DND-41 (cell line): Measurements from ENCODE around the gene SYNJ1.

ENCODE experiments used
- ATAC-seq: fragments of 200-7000 bp; cut with Tn5 transposase; 3 replicates; pipeline ENCODE4 v1.9.1; 2021; ENCODE audit warnings: low read depth; ENCODE audit not compliant: insufficient read depth
- DNase-seq: peaks from one replicate; pipeline ENCODE4 v3.0.0-alpha.2; 2020
- H2AFZ ChIP-seq: 2 replicates; pipeline ENCODE4 v1.6.0; 2012; ENCODE audit warnings: low read depth, low read length
- H3K27ac ChIP-seq: 2 replicates; pipeline ENCODE4 v1.5.1; 2012; ENCODE audit warnings: low read length, inconsistent platforms
- H3K27me3 ChIP-seq: fragments of 200-600 bp; sonication (generic); 2 replicates; pipeline ENCODE4 v1.6.0; 2012; ENCODE audit warnings: low read length, mild to moderate bottlenecking, inconsistent platforms; ENCODE audit not compliant: insufficient read depth, poor library complexity
- H3K36me3 ChIP-seq: 2 replicates; pipeline ENCODE4 v1.5.1; 2012; ENCODE audit warnings: low read length, inconsistent platforms; ENCODE audit not compliant: insufficient read depth
- H3K4me1 ChIP-seq: 2 replicates; pipeline ENCODE4 v1.5.1; 2012; ENCODE audit warnings: mild to moderate bottlenecking, low read length; ENCODE audit not compliant: insufficient read depth
- H3K4me2 ChIP-seq: 2 replicates; pipeline ENCODE4 v1.6.0; 2012; ENCODE audit warnings: mild to moderate bottlenecking, moderate library complexity, low read length, inconsistent platforms; ENCODE audit not compliant: insufficient read depth
- H3K4me3 ChIP-seq, 2 experiments: fragments of 200-600 bp in 1 of 2; shearing (Covaris generic) in 1 of 2; 2 replicates each; pipeline ENCODE4 v1.5.1; 2012 to 2016; ENCODE audit warnings: inconsistent platforms in 2 of 2, low read length in 2 of 2, mild to moderate bottlenecking in 2 of 2, low read depth in 1 of 2, moderate library complexity in 1 of 2
- H3K79me2 ChIP-seq: 2 replicates; pipeline ENCODE4 v1.6.0; 2012; ENCODE audit warnings: low read length, inconsistent platforms; ENCODE audit not compliant: insufficient read depth
- H3K9ac ChIP-seq: 2 replicates; pipeline ENCODE4 v1.6.0; 2012; ENCODE audit warnings: low read depth, mild to moderate bottlenecking, inconsistent platforms, low read length, moderate library complexity
- H3K9me3 ChIP-seq: 2 replicates; pipeline ENCODE4 v1.5.1; 2012; ENCODE audit warnings: low read length, moderate library complexity, mild to moderate bottlenecking, inconsistent platforms; ENCODE audit not compliant: insufficient read depth, severe bottlenecking
- H4K20me1 ChIP-seq: 2 replicates; pipeline ENCODE4 v1.6.0; 2012; ENCODE audit warnings: low read length; ENCODE audit not compliant: insufficient read depth
- EZH2 ChIP-seq: IDR thresholded peaks from 3 replicates; pipeline ENCODE4 v1.6.1; 2012; ENCODE audit warnings: borderline replicate concordance, low read depth, mild to moderate bottlenecking, moderate library complexity, low read length, inconsistent platforms; ENCODE audit not compliant: severe bottlenecking
- TF ChIP-seq, protein P1 (sequence below): IDR thresholded peaks from 2 replicates; pipeline ENCODE4 v1.5.1; 2012; ENCODE audit warnings: borderline replicate concordance, low read length, moderate library complexity, mild to moderate bottlenecking; ENCODE audit not compliant: poor library complexity, severe bottlenecking; ENCODE audit errors: extremely low read depth

The SYNJ1 gene

DNA sequence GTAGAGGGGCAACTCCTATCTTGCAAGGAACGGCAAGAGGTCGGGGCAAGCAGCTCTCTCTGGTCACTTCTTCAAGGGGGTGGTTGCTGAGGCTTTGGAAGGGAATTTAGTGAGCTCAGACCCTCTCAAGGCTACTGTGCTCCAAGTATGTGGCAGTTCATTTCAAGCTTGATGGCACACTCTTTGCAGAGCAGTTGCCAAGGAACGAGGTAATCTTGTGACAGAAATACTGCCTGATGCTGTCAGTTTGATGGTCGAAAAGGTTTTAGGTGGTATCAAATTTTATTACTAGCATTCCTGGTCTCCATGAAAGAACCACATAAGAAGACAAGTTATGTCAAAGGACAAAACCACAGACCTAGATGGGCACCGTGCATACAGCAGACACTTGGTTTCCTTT, 128.7 kb downstream of the SYNJ1 start:
- peaks cover 43% of the 10 kb centered on the region for H3K36me3 ChIP-seq
- no peaks in the 10 kb centered on the region for H3K27me3 ChIP-seq
- TF ChIP-seq EZH2 = no peak
- TF ChIP-seq, protein P1, sequence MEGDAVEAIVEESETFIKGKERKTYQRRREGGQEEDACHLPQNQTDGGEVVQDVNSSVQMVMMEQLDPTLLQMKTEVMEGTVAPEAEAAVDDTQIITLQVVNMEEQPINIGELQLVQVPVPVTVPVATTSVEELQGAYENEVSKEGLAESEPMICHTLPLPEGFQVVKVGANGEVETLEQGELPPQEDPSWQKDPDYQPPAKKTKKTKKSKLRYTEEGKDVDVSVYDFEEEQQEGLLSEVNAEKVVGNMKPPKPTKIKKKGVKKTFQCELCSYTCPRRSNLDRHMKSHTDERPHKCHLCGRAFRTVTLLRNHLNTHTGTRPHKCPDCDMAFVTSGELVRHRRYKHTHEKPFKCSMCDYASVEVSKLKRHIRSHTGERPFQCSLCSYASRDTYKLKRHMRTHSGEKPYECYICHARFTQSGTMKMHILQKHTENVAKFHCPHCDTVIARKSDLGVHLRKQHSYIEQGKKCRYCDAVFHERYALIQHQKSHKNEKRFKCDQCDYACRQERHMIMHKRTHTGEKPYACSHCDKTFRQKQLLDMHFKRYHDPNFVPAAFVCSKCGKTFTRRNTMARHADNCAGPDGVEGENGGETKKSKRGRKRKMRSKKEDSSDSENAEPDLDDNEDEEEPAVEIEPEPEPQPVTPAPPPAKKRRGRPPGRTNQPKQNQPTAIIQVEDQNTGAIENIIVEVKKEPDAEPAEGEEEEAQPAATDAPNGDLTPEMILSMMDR = no peak
- H3K4me3 ChIP-seq = no peak overlapping the region
- no peak overlapping the region for H3K9ac ChIP-seq
- no peaks in the 10 kb centered on the region for H3K4me1 ChIP-seq
- peaks cover 5% of the 10 kb centered on the region; the same call in 1 of the 2 replicates for H4K20me1 ChIP-seq
- DNase-seq (no peak), ATAC-seq (no peak)
- H3K4me2 ChIP-seq = no peak overlapping the region
- H3K9me3 ChIP-seq = no peaks in the 10 kb centered on the region
- no peaks in the 10 kb centered on the region for H3K79me2 ChIP-seq
- H3K27ac ChIP-seq = no peak overlapping the region
- no peak overlapping the region for H2AFZ ChIP-seq

DNA sequence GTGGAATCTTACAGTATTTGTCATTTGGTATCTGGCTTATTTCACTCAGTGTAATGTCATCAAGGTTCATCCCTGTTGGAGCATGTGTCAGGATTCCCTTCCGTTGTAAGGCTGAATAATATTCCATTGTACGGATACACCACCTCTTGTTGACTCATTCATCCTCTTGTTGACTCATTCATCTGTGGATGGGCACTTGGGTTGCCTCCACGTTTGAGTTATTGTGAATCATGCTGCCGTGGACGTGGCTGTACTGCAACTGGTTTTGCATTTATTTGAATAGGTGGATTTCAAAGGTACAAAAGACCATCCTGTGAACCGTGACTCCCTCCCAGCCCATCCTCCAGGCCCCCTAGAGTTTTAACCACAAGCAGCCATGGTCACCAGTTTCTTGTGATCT, 130.6 kb downstream of the SYNJ1 start:
- Histone ChIP-seq H3K27ac (no peak overlapping the region), H3K4me1 (no peaks in the 10 kb centered on the region)

DNA sequence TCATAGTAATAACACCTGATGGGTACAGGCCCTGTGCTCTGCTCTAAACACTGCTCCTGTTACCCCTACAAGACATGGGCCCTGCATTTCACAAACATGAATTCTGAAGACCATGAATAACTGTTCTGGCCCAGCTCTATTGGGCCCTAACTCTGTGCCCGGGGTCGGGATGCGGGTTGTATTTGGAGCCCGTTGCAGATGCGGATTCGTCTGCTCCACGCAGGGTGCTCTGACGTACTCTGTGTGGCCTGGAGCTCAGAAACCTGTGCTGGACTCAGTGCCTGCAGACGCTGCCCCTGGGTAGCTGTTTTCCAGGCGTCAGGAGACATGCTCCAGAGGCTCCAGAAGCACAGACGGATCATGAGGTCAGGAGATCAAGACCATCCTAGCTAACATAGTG, 132.4 kb downstream of the SYNJ1 start:
- Histone ChIP-seq H3K79me2 (no peaks in the 10 kb centered on the region), H3K27me3 (no peaks in the 10 kb centered on the region), H3K36me3 (peaks cover 13% of the 10 kb centered on the region), H3K9ac (no peak overlapping the region), H3K4me2 (no peak overlapping the region), H2AFZ (no peak overlapping the region), H3K4me3 (no peak overlapping the region), H4K20me1 (peaks cover 3% of the 10 kb centered on the region; the same call in 1 of the 2 replicates), H3K9me3 (no peaks in the 10 kb centered on the region), H3K4me1 (no peaks in the 10 kb centered on the region), H3K27ac (no peak overlapping the region)
- ATAC-seq (no peak), DNase-seq (no peak)
- TF ChIP-seq, protein P1 = no peak

More for the DNA sequence above, 130.6 kb downstream of the SYNJ1 start:
- Histone ChIP-seq H3K79me2 (no peaks in the 10 kb centered on the region), H3K36me3 (peaks cover 24% of the 10 kb centered on the region), H2AFZ (no peak overlapping the region), H3K4me2 (no peak overlapping the region), H4K20me1 (peaks cover 5% of the 10 kb centered on the region; the same call in 1 of the 2 replicates), H3K4me3 (no peak overlapping the region), H3K9ac (no peak overlapping the region), H3K27me3 (no peaks in the 10 kb centered on the region), H3K9me3 (no peaks in the 10 kb centered on the region)
- TF ChIP-seq EZH2 = no peak
- TF ChIP-seq, protein P1 = no peak
- ATAC-seq (no peak), DNase-seq (no peak)

DNA sequence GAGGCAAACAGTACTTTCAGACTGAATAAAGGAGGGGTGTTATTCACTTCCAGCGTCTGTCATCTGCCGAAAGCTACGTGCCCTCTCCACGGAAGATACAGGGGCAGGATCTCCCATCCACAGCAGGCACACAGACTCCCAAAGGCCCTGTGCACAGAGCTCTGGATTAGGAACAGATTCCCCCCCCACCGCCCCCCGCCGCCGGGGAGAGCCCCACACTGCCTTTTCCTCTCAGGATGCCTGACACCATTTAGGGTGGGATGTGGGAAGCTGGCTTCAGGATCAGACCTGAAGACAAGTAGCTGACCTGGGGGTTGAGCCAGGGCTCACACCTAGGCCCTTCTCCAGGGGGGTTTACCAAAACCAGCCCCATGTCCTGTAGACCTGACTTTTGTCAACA, 134.1 kb downstream of the SYNJ1 start:
- Histone ChIP-seq H3K9ac (no peak overlapping the region), H3K36me3 (no peaks in the 10 kb centered on the region), H3K27me3 (no peaks in the 10 kb centered on the region), H2AFZ (no peak overlapping the region), H3K9me3 (no peaks in the 10 kb centered on the region), H3K4me1 (no peaks in the 10 kb centered on the region), H3K27ac (no peak overlapping the region), H4K20me1 (no peaks in the 10 kb centered on the region), H3K4me2 (no peak overlapping the region), H3K79me2 (no peaks in the 10 kb centered on the region), H3K4me3 (no peak overlapping the region)
- no peak for TF ChIP-seq EZH2
- TF ChIP-seq, protein P1 = no peak
- no peak for ATAC-seq
- DNase-seq = no peak
